HEK293 (cell line): ENCODE results near the gene CLTB.
A peak's percentile ranks its signal among the peaks of the same experiment; 100 is the strongest.

Source experiments
- CTCF ChIA-PET: fragments of 350-600 bp; formaldehyde crosslinking; extraction: SDS; loops from one replicate; lab custom pipeline; 2021; ENCODE audit warnings: antibody characterized with exemption; lab: Yijun Ruan, JAX
- POLR2A ChIA-PET: fragments of 300-600 bp; formaldehyde crosslinking; extraction: SDS; loops from one replicate; lab custom pipeline; 2020; ENCODE audit warnings: antibody characterized with exemption, inconsistent platforms; lab: Yijun Ruan, JAX
- H3K27ac ChIP-seq: fragments of 200-500 bp; sonication (Bioruptor generic); 2 replicates; pipeline ENCODE4 v1.5.1; 2014; ENCODE audit warnings: low read depth, low read length, control low read depth, inconsistent platforms; ENCODE audit errors: extremely low read depth
- H3K36me3 ChIP-seq, 2 experiments: fragments of 200-500 bp in 1 of 2; sonication (Bioruptor generic) in 1 of 2; 1 replicate in 1 of 2; 2 replicates in 1 of 2; pipeline ENCODE4 v1.5.1; 2014 to 2017; ENCODE audit warnings: inconsistent platforms in 2 of 2, low read length in 2 of 2; ENCODE audit not compliant: control insufficient read depth in 2 of 2, insufficient read depth in 1 of 2
- H3K4me1 ChIP-seq: fragments of 200-500 bp; sonication (Bioruptor generic); 2 replicates; pipeline ENCODE4 v1.5.1; 2014; ENCODE audit warnings: mild to moderate bottlenecking, low read length, inconsistent platforms; ENCODE audit not compliant: control insufficient read depth, insufficient read depth
- H3K4me3 ChIP-seq: 2 replicates; pipeline ENCODE4 v1.5.1; 2011; ENCODE audit warnings: low read depth, mild to moderate bottlenecking, control low read depth, low read length, moderate library complexity
- H3K9me3 ChIP-seq: fragments of 200-500 bp; sonication (Bioruptor generic); 2 replicates; pipeline ENCODE4 v1.5.1; 2014; ENCODE audit warnings: low read depth, low read length, inconsistent platforms; ENCODE audit not compliant: control insufficient read depth, insufficient read depth
- ATF2 ChIP-seq: fragments of 450-650 bp; formaldehyde crosslinking; IDR thresholded peaks from 2 replicates; pipeline ENCODE4 v1.5.1; 2016; ENCODE audit warnings: missing biosample characterization, missing genetic modification characterization, low read depth
- GLI4 ChIP-seq: fragments of 450-650 bp; formaldehyde crosslinking; IDR thresholded peaks from 2 replicates; pipeline ENCODE4 v1.5.1; 2016; ENCODE audit warnings: missing biosample characterization, missing genetic modification characterization
- HOXD13 ChIP-seq: sonication (generic); formaldehyde crosslinking; IDR thresholded peaks from 2 replicates; pipeline ENCODE4 v1.8.0; 2022; ENCODE audit warnings: missing genetic modification reagents, borderline replicate concordance
- SP7 ChIP-seq: fragments of 450-650 bp; formaldehyde crosslinking; IDR thresholded peaks from 2 replicates; pipeline ENCODE4 v1.5.1; 2016; ENCODE audit warnings: missing biosample characterization, missing genetic modification characterization
- ZBTB20 ChIP-seq: fragments of 450-650 bp; formaldehyde crosslinking; IDR thresholded peaks from 2 replicates; pipeline ENCODE4 v1.5.1; 2016; ENCODE audit warnings: missing biosample characterization, missing genetic modification characterization
- ZFP41 ChIP-seq: fragments of 450-650 bp; formaldehyde crosslinking; IDR thresholded peaks from 2 replicates; pipeline ENCODE4 v1.5.1; 2016; ENCODE audit warnings: missing biosample characterization, missing genetic modification characterization, borderline replicate concordance
- ZNF10 ChIP-seq: fragments of 450-650 bp; formaldehyde crosslinking; IDR thresholded peaks from 2 replicates; pipeline ENCODE4 v1.5.1; 2017; ENCODE audit warnings: missing biosample characterization, missing genetic modification characterization
- ZNF138 ChIP-seq: fragments of 450-650 bp; formaldehyde crosslinking; IDR thresholded peaks from 2 replicates; pipeline ENCODE4 v1.5.1; 2016; ENCODE audit warnings: missing biosample characterization, missing genetic modification characterization, borderline replicate concordance
- ZNF157 ChIP-seq: fragments of 450-650 bp; formaldehyde crosslinking; IDR thresholded peaks from 2 replicates; pipeline ENCODE4 v1.5.1; 2016; ENCODE audit warnings: missing biosample characterization, missing genetic modification characterization
- ZNF2 ChIP-seq: fragments of 450-650 bp; formaldehyde crosslinking; IDR thresholded peaks from 2 replicates; pipeline ENCODE4 v1.5.1; 2016; ENCODE audit warnings: missing biosample characterization, missing genetic modification characterization
- ZNF24 ChIP-seq: fragments of 450-650 bp; formaldehyde crosslinking; IDR thresholded peaks from 2 replicates; pipeline ENCODE4 v1.5.1; 2016; ENCODE audit warnings: missing biosample characterization, missing genetic modification characterization
- ZNF324 ChIP-seq: fragments of 450-650 bp; formaldehyde crosslinking; IDR thresholded peaks from 2 replicates; pipeline ENCODE4 v1.5.1; 2016; ENCODE audit warnings: missing biosample characterization, missing genetic modification characterization
- ZNF350 ChIP-seq: fragments of 450-650 bp; formaldehyde crosslinking; IDR thresholded peaks from 2 replicates; pipeline ENCODE4 v1.5.0; 2017; ENCODE audit warnings: missing biosample characterization, mild to moderate bottlenecking, missing genetic modification characterization
- ZNF404 ChIP-seq: fragments of 450-650 bp; formaldehyde crosslinking; IDR thresholded peaks from 2 replicates; pipeline ENCODE4 v1.5.1; 2017; ENCODE audit warnings: missing biosample characterization, missing genetic modification characterization
- ZNF521 ChIP-seq: fragments of 450-650 bp; formaldehyde crosslinking; IDR thresholded peaks from 2 replicates; pipeline ENCODE4 v1.5.1; 2017; ENCODE audit warnings: missing biosample characterization, mild to moderate bottlenecking, missing genetic modification characterization
- ZNF529 ChIP-seq: fragments of 450-650 bp; formaldehyde crosslinking; IDR thresholded peaks from 2 replicates; pipeline ENCODE4 v1.5.1; 2017; ENCODE audit warnings: missing genetic modification characterization, missing biosample characterization; ENCODE audit not compliant: insufficient replicate concordance
- ZNF558 ChIP-seq: fragments of 450-650 bp; formaldehyde crosslinking; IDR thresholded peaks from 2 replicates; pipeline ENCODE4 v1.5.1; 2016; ENCODE audit warnings: missing biosample characterization, missing genetic modification characterization
- ZNF677 ChIP-seq: fragments of 450-650 bp; IDR thresholded peaks from 2 replicates; pipeline ENCODE4 v1.5.0; 2018; ENCODE audit warnings: missing biosample characterization, mild to moderate bottlenecking, missing genetic modification characterization, moderate library complexity
- ZNF747 ChIP-seq: fragments of 450-650 bp; formaldehyde crosslinking; IDR thresholded peaks from 2 replicates; pipeline ENCODE4 v1.5.1; 2016; ENCODE audit warnings: missing biosample characterization, missing genetic modification characterization
- ZNF777 ChIP-seq: fragments of 450-650 bp; formaldehyde crosslinking; IDR thresholded peaks from 2 replicates; pipeline ENCODE4 v1.5.1; 2017; ENCODE audit warnings: missing biosample characterization, missing genetic modification characterization, borderline replicate concordance
- ZNF843 ChIP-seq: fragments of 450-650 bp; formaldehyde crosslinking; IDR thresholded peaks from 2 replicates; pipeline ENCODE4 v1.5.1; 2016; ENCODE audit warnings: missing biosample characterization, missing genetic modification characterization
- ZSCAN16 ChIP-seq: fragments of 450-650 bp; formaldehyde crosslinking; IDR thresholded peaks from 2 replicates; pipeline ENCODE4 v1.5.1; 2016; ENCODE audit warnings: missing biosample characterization, missing genetic modification characterization
- ZSCAN30 ChIP-seq: fragments of 450-650 bp; IDR thresholded peaks from 2 replicates; pipeline ENCODE4 v1.5.1; 2018; ENCODE audit warnings: missing biosample characterization, mild to moderate bottlenecking, missing genetic modification characterization, moderate library complexity
- TF ChIP-seq, protein P1 (sequence below): IDR thresholded peaks from 2 replicates; pipeline ENCODE4 v1.6.1; 2011; ENCODE audit warnings: mild to moderate bottlenecking, low read depth, low read length, borderline replicate concordance
- TF ChIP-seq, protein P2 (sequence below): fragments of 450-650 bp; formaldehyde crosslinking; conservative IDR thresholded peaks from 2 replicates; pipeline ENCODE4 v1.5.1; 2016; ENCODE audit warnings: low read depth, missing biosample characterization, missing genetic modification characterization
- TF ChIP-seq, protein P3 (sequence below): fragments of 450-650 bp; formaldehyde crosslinking; IDR thresholded peaks from 2 replicates; pipeline ENCODE4 v1.5.1; 2016; ENCODE audit warnings: missing biosample characterization, missing genetic modification characterization
- TF ChIP-seq, protein P4 (sequence below): fragments of 450-650 bp; formaldehyde crosslinking; IDR thresholded peaks from 2 replicates; pipeline ENCODE4 v1.5.1; 2016; ENCODE audit warnings: missing biosample characterization, missing genetic modification characterization, borderline replicate concordance

Gene CLTB

DNA sequence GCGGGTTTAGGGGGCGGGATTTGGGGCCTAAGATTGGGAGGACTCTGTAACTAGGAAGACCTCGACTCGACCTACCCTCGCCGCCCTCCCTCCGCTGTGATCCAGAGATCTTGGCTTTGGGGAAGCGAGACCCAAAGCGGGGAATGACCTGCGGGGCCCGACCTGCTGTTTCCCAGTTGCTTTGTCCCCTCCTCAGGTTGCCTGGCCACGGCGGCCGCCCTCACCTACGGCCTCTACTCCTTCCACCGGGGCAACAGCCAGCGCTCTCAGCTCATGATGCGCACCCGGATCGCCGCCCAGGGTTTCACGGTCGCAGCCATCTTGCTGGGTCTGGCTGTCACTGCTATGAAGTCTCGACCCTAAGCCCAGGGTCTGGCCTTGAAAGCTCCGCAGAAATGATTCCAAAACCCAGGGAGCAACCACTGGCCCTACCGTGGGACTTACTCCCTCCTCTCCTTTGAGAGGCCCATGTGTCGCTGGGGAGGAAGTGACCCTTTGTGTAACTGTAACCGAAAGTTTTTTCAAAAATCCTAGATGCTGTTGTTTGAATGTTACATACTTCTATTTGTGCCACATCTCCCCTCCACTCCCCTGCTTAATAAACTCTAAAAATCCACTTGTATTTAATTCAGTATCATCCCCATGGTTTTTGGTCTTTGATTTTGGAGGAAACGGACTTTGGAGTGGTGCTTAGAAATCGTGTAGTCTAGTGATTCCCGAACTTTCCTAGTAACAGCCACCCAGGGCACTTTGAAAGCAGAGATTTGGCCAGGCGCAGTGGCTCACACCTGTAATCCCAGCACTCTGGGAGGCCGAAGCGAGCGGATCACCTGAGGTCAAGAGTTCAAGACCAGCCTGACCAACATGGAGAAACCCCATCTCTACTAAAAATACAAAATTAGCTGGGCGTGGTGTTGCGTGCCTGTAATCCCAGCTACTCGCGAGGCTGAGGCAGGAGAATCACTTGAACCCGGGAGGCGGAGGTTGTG lies 26.9 kb downstream of the CLTB start (continued):
- TF ChIP-seq ZNF521 (no peak), ZNF2 (tag by site-specific recombination) (peak; percentile 7; the same call in 1 of the 2 replicates), ZNF10 (tag by site-specific recombination) (no peak), ZFP41 (tag by site-specific recombination) (no peak), ZNF404 (tag by site-specific recombination) (no peak), ZNF350 (no peak), ZNF138 (tag by site-specific recombination) (no peak), SP7 (tag by site-specific recombination) (0 out of 2 replicates have a peak, but pooled peaks have one; percentile 26), ATF2 (no peak), ZSCAN30 (tag by site-specific recombination) (0 out of 2 replicates have a peak, but pooled peaks have one; percentile 48), ZNF677 (tag by site-specific recombination) (no peak), ZNF157 (tag by site-specific recombination) (no peak), ZNF324 (tag by site-specific recombination) (no peak)
- TF ChIP-seq, protein P1, sequence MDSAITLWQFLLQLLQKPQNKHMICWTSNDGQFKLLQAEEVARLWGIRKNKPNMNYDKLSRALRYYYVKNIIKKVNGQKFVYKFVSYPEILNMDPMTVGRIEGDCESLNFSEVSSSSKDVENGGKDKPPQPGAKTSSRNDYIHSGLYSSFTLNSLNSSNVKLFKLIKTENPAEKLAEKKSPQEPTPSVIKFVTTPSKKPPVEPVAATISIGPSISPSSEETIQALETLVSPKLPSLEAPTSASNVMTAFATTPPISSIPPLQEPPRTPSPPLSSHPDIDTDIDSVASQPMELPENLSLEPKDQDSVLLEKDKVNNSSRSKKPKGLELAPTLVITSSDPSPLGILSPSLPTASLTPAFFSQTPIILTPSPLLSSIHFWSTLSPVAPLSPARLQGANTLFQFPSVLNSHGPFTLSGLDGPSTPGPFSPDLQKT = no peak
- TF ChIP-seq, protein P2, sequence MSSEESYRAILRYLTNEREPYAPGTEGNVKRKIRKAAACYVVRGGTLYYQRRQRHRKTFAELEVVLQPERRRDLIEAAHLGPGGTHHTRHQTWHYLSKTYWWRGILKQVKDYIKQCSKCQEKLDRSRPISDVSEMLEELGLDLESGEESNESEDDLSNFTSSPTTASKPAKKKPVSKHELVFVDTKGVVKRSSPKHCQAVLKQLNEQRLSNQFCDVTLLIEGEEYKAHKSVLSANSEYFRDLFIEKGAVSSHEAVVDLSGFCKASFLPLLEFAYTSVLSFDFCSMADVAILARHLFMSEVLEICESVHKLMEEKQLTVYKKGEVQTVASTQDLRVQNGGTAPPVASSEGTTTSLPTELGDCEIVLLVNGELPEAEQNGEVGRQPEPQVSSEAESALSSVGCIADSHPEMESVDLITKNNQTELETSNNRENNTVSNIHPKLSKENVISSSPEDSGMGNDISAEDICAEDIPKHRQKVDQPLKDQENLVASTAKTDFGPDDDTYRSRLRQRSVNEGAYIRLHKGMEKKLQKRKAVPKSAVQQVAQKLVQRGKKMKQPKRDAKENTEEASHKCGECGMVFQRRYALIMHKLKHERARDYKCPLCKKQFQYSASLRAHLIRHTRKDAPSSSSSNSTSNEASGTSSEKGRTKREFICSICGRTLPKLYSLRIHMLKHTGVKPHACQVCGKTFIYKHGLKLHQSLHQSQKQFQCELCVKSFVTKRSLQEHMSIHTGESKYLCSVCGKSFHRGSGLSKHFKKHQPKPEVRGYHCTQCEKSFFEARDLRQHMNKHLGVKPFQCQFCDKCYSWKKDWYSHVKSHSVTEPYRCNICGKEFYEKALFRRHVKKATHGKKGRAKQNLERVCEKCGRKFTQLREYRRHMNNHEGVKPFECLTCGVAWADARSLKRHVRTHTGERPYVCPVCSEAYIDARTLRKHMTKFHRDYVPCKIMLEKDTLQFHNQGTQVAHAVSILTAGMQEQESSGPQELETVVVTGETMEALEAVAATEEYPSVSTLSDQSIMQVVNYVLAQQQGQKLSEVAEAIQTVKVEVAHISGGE (tag by site-specific recombination) = no peak

- CTCF ChIA-PET = no interaction called here
- POLR2A ChIA-PET = interaction anchor here (0.7 to 2.2 kb wide), 5 partner anchors 14 to 155 kb away, joined by 3 to 6 read pairs (median 3); partner anchors contain the start of gene KIAA1191
- TF ChIP-seq, protein P3, sequence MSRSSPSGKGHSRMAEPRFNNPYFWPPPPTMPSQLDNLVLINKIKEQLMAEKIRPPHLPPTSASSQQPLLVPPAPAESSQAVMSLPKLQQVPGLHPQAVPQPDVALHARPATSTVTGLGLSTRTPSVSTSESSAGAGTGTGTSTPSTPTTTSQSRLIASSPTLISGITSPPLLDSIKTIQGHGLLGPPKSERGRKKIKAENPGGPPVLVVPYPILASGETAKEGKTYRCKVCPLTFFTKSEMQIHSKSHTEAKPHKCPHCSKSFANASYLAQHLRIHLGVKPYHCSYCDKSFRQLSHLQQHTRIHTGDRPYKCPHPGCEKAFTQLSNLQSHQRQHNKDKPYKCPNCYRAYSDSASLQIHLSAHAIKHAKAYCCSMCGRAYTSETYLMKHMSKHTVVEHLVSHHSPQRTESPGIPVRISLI (tag by site-specific recombination) = no peak
- TF ChIP-seq ZNF747 (tag by site-specific recombination) (no peak), ZNF558 (tag by site-specific recombination) (peak; percentile 57; the same call in 1 of the 2 replicates), ZBTB20 (tag by site-specific recombination) (peak; percentile 85), ZNF843 (tag by site-specific recombination) (peak; percentile 82), GLI4 (peak; percentile 95; the same call in 1 of the 2 replicates), ZNF24 (tag by site-specific recombination) (peak; percentile 91), ZNF529 (tag by site-specific recombination) (no peak), ZSCAN16 (tag by site-specific recombination) (no peak), HOXD13 (CRISPR knock-in tag) (peak; percentile 72), ZNF777 (0 out of 2 replicates have a peak, but pooled peaks have one; percentile 57)
- TF ChIP-seq, protein P4, sequence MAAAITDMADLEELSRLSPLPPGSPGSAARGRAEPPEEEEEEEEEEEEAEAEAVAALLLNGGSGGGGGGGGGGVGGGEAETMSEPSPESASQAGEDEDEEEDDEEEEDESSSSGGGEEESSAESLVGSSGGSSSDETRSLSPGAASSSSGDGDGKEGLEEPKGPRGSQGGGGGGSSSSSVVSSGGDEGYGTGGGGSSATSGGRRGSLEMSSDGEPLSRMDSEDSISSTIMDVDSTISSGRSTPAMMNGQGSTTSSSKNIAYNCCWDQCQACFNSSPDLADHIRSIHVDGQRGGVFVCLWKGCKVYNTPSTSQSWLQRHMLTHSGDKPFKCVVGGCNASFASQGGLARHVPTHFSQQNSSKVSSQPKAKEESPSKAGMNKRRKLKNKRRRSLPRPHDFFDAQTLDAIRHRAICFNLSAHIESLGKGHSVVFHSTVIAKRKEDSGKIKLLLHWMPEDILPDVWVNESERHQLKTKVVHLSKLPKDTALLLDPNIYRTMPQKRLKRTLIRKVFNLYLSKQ (tag by site-specific recombination) = no peak
Observed at GRCh38 chr5:176388444-176389134, 27.8 kb downstream of the CLTB start, which contains the start of the genes HIGD2A and NOP16. HIGD2A (plus strand) TSS chr5:176388751; CDS start chr5:176388820, 69 bp downstream. NOP16 (minus strand) TSS chr5:176388598; CDS start chr5:176388539, 59 bp downstream.

More at GRCh38 chr5:176388444-176389134, 27.8 kb downstream of the CLTB start, which contains the start of the genes HIGD2A and NOP16:
- H3K27ac ChIP-seq = peak within 1 kb of the TSS; percentile 75
- H3K9me3 ChIP-seq = no peaks in the 10 kb centered on the region
- H3K4me1 ChIP-seq = no peaks in the 10 kb centered on the region
- H3K36me3 ChIP-seq = peaks cover 0 to 71% of the 10 kb centered on the region in 2 experiments; a peak in 2 of 3 replicates
- peak within 1 kb of the TSS; percentile 67 for H3K4me3 ChIP-seq
